SK-N-SH (cell line): ENCODE measurements around the gene KRT2.

Source experiments
- CHD2 ChIP-seq: fragments of 150-350 bp; IDR thresholded peaks from 2 replicates; pipeline ENCODE4 v1.6.1; 2018; ENCODE audit warnings: low read length; ENCODE audit not compliant: partially characterized antibody
- EP300 ChIP-seq, 2 experiments: IDR thresholded peaks; 2 replicates each; pipeline versions ENCODE4 v1.4.0 to v1.6.1; 2012; ENCODE audit warnings: borderline replicate concordance in 1 of 2, low read depth in 1 of 2, low read length in 1 of 2
- FOSL2 ChIP-seq: IDR thresholded peaks from 2 replicates; pipeline ENCODE4 v1.4.0; 2012; ENCODE audit warnings: low read depth, mild to moderate bottlenecking, moderate library complexity, borderline replicate concordance
- MEF2A ChIP-seq: IDR thresholded peaks from 2 replicates; pipeline ENCODE4 v1.4.0; 2012; ENCODE audit warnings: low read depth, borderline replicate concordance
- MXI1 ChIP-seq: IDR thresholded peaks from 2 replicates; pipeline ENCODE4 v1.6.1; 2012; ENCODE audit warnings: mild to moderate bottlenecking, low read depth, low read length, improper control_type of control experiment
- NRF1 ChIP-seq: IDR thresholded peaks from 2 replicates; pipeline ENCODE4 v1.6.1; 2012; ENCODE audit warnings: low read depth, mild to moderate bottlenecking, low read length
- SIN3A ChIP-seq: IDR thresholded peaks from 2 replicates; pipeline ENCODE4 v1.6.1; 2012; ENCODE audit warnings: low read depth, mild to moderate bottlenecking, low read length, moderate library complexity, borderline replicate concordance
- TAF1 ChIP-seq: IDR thresholded peaks from 2 replicates; pipeline ENCODE4 v1.6.1; 2012; ENCODE audit warnings: low read depth, mild to moderate bottlenecking, low read length, moderate library complexity, borderline replicate concordance
- TF ChIP-seq, protein P1 (sequence below): IDR thresholded peaks from 2 replicates; pipeline ENCODE4 v1.6.1; 2012; ENCODE audit warnings: mild to moderate bottlenecking, low read depth, low read length, moderate library complexity
- TF ChIP-seq, protein P2 (sequence below): fragments of 200-600 bp; sonication (generic); IDR thresholded peaks from 2 replicates; pipeline ENCODE4 v1.6.1; 2017; ENCODE audit warnings: antibody characterized with exemption, mild to moderate bottlenecking, moderate library complexity
- TF ChIP-seq, protein P3 (sequence below): IDR thresholded peaks from 2 replicates; pipeline ENCODE4 v1.4.0; 2012; ENCODE audit warnings: low read depth, borderline replicate concordance

DNA sequence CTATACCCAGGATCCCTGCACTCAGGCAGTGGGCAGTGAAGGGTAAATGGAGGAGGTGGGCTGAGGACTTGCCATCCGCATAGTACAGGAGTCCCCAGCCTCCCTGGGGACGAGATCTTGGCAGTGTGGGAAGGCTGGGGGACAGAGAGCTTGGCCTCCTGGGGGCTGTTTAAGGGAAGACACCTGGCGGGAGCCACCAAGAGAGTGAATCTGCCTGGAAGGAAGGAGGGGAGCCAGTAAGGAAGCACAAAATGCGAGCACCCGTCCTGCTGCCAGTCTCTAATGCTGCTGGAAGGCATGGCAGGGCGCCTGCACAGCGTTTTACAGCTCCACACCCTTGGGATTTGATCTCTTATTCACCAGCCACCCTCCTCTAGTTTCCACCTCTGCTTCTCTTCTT, 7.4 kb upstream of the KRT2 start:
- TF ChIP-seq SIN3A (no peak), TAF1 (no peak), MXI1 (no peak), NRF1 (no peak), CHD2 (no peak), FOSL2 (no peak), EP300 (IDR thresholded peaks at IDR 0.05; ENCODE audit: borderline replicate concordance in 1 of 2, low read depth in 1 of 2, low read length in 1 of 2) (no peak), MEF2A (no peak)
- TF ChIP-seq, protein P1, sequence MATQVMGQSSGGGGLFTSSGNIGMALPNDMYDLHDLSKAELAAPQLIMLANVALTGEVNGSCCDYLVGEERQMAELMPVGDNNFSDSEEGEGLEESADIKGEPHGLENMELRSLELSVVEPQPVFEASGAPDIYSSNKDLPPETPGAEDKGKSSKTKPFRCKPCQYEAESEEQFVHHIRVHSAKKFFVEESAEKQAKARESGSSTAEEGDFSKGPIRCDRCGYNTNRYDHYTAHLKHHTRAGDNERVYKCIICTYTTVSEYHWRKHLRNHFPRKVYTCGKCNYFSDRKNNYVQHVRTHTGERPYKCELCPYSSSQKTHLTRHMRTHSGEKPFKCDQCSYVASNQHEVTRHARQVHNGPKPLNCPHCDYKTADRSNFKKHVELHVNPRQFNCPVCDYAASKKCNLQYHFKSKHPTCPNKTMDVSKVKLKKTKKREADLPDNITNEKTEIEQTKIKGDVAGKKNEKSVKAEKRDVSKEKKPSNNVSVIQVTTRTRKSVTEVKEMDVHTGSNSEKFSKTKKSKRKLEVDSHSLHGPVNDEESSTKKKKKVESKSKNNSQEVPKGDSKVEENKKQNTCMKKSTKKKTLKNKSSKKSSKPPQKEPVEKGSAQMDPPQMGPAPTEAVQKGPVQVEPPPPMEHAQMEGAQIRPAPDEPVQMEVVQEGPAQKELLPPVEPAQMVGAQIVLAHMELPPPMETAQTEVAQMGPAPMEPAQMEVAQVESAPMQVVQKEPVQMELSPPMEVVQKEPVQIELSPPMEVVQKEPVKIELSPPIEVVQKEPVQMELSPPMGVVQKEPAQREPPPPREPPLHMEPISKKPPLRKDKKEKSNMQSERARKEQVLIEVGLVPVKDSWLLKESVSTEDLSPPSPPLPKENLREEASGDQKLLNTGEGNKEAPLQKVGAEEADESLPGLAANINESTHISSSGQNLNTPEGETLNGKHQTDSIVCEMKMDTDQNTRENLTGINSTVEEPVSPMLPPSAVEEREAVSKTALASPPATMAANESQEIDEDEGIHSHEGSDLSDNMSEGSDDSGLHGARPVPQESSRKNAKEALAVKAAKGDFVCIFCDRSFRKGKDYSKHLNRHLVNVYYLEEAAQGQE, result no peak
- TF ChIP-seq, protein P2, sequence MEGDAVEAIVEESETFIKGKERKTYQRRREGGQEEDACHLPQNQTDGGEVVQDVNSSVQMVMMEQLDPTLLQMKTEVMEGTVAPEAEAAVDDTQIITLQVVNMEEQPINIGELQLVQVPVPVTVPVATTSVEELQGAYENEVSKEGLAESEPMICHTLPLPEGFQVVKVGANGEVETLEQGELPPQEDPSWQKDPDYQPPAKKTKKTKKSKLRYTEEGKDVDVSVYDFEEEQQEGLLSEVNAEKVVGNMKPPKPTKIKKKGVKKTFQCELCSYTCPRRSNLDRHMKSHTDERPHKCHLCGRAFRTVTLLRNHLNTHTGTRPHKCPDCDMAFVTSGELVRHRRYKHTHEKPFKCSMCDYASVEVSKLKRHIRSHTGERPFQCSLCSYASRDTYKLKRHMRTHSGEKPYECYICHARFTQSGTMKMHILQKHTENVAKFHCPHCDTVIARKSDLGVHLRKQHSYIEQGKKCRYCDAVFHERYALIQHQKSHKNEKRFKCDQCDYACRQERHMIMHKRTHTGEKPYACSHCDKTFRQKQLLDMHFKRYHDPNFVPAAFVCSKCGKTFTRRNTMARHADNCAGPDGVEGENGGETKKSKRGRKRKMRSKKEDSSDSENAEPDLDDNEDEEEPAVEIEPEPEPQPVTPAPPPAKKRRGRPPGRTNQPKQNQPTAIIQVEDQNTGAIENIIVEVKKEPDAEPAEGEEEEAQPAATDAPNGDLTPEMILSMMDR, result no peak
- TF ChIP-seq, protein P3, sequence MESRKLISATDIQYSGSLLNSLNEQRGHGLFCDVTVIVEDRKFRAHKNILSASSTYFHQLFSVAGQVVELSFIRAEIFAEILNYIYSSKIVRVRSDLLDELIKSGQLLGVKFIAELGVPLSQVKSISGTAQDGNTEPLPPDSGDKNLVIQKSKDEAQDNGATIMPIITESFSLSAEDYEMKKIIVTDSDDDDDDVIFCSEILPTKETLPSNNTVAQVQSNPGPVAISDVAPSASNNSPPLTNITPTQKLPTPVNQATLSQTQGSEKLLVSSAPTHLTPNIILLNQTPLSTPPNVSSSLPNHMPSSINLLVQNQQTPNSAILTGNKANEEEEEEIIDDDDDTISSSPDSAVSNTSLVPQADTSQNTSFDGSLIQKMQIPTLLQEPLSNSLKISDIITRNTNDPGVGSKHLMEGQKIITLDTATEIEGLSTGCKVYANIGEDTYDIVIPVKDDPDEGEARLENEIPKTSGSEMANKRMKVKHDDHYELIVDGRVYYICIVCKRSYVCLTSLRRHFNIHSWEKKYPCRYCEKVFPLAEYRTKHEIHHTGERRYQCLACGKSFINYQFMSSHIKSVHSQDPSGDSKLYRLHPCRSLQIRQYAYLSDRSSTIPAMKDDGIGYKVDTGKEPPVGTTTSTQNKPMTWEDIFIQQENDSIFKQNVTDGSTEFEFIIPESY, result no peak
